ENCODE data around the gene GPBAR1.

DNA sequence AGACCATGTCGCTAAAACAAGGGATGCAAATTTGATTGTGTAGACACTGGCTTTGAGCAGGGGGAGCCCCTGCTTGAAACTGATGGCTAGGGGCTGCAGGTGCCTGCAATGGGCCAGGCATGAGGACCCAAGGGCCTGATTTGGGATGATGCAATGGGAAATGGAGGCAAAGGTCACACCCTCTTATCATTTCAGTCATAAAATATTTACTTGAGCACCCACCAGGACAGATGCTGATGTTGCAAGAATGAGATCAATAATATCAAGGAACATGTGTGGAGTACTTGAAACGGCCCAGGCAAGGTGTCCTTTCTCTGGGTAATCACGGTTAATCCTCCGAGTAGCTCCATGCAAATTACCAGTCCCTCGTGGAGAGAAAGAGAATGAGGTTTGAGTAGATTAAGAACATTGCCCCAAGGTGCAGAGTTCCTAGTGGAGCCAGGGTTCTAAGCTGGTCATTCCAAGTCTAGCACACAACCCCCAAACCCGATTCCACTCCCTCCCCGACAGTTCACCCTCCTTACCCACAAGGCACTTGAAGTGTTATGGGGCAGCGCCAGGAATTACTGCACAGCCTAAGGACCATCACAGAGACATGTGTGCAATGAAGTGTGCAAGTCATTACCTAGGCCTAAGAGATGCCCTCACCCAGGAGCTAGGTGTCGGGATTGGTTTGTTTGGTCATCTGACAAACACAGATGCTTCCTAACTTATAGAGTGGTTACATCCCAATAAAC lies 45.5 kb downstream of the GPBAR1 start:
- TF ChIP-seq, protein P1, sequence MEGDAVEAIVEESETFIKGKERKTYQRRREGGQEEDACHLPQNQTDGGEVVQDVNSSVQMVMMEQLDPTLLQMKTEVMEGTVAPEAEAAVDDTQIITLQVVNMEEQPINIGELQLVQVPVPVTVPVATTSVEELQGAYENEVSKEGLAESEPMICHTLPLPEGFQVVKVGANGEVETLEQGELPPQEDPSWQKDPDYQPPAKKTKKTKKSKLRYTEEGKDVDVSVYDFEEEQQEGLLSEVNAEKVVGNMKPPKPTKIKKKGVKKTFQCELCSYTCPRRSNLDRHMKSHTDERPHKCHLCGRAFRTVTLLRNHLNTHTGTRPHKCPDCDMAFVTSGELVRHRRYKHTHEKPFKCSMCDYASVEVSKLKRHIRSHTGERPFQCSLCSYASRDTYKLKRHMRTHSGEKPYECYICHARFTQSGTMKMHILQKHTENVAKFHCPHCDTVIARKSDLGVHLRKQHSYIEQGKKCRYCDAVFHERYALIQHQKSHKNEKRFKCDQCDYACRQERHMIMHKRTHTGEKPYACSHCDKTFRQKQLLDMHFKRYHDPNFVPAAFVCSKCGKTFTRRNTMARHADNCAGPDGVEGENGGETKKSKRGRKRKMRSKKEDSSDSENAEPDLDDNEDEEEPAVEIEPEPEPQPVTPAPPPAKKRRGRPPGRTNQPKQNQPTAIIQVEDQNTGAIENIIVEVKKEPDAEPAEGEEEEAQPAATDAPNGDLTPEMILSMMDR (IDR thresholded peaks at IDR 0.05), result no peak
- TF ChIP-seq POLR2A (IDR thresholded peaks at IDR 0.05), result no peak

Data from thyroid gland (tissue), 4 donors.